Fibroblast of lung (primary cell): ENCODE results near the gene CTXND2. TPM values are rescaled to one million over a fixed set of nuclear protein-coding genes. Genes with fewer than 3 reads are reported as not detected.

ENCODE experiments used
- DNase-seq, 2 donors: peaks; one replicate each; pipeline versions ENCODE4 v3.0.0 to v3.0.0-alpha.2; 2010; ENCODE audit warnings: low read depth in 2 of 2
- H2AFZ ChIP-seq: 2 replicates; pipeline ENCODE4 v1.5.1; 2012; ENCODE audit warnings: low read length, control low read depth, inconsistent platforms
- H3K27ac ChIP-seq: 2 replicates; pipeline ENCODE4 v1.5.1; 2011; ENCODE audit warnings: low read length, control low read depth; ENCODE audit not compliant: insufficient read depth
- H3K27me3 ChIP-seq: 2 replicates; pipeline ENCODE4 v1.5.1; 2011; ENCODE audit warnings: mild to moderate bottlenecking, low read length; ENCODE audit not compliant: control insufficient read depth, insufficient read depth
- H3K36me3 ChIP-seq: 2 replicates; pipeline ENCODE4 v1.5.1; 2011; ENCODE audit warnings: low read length; ENCODE audit not compliant: control insufficient read depth, insufficient read depth
- H3K4me1 ChIP-seq: 2 replicates; pipeline ENCODE4 v1.5.1; 2011; ENCODE audit warnings: low read length; ENCODE audit not compliant: control insufficient read depth, insufficient read depth; ENCODE audit errors: extremely low read depth
- H3K4me2 ChIP-seq: 2 replicates; pipeline ENCODE4 v1.5.1; 2011; ENCODE audit warnings: low read length, control low read depth; ENCODE audit not compliant: insufficient read depth; ENCODE audit errors: extremely low read depth
- H3K4me3 ChIP-seq, 4 experiments: fragments of 200-600 bp in 1 of 4; sonication (generic) in 1 of 4; replicated peaks in 1 of 4; 2 replicates each; pipeline ENCODE4 v1.5.1; 2011 to 2016; ENCODE audit warnings: low read length in 4 of 4, low read depth in 3 of 4, mild to moderate bottlenecking in 3 of 4, control low read depth in 2 of 4, inconsistent platforms in 1 of 4, mixed read lengths in 1 of 4; ENCODE audit not compliant: insufficient read depth in 1 of 4; ENCODE audit errors: control extremely low read depth in 1 of 4
- H3K79me2 ChIP-seq: 2 replicates; pipeline ENCODE4 v1.5.1; 2012; ENCODE audit warnings: mild to moderate bottlenecking, low read length, inconsistent platforms; ENCODE audit not compliant: control insufficient read depth, insufficient read depth
- H3K9ac ChIP-seq: 2 replicates; pipeline ENCODE4 v1.5.1; 2011; ENCODE audit warnings: mild to moderate bottlenecking, low read length, control low read depth; ENCODE audit not compliant: insufficient read depth
- H3K9me3 ChIP-seq: 2 replicates; pipeline ENCODE4 v1.5.1; 2012; ENCODE audit warnings: low read depth, low read length; ENCODE audit not compliant: control insufficient read depth, insufficient read depth
- H4K20me1 ChIP-seq: 2 replicates; pipeline ENCODE4 v1.5.1; 2011; ENCODE audit warnings: low read length; ENCODE audit not compliant: control insufficient read depth, insufficient read depth; ENCODE audit errors: extremely low read depth
- EZH2 ChIP-seq: IDR thresholded peaks from 2 replicates; pipeline ENCODE4 v1.5.1; 2012; ENCODE audit warnings: low read length, control low read depth, mild to moderate bottlenecking; ENCODE audit errors: missing control alignments
- polyA plus RNA-seq, 2 donors: library from polyadenylated mRNA; depleted of rRNA in 1 of 2; stranded (reverse) in 1 of 2; unstranded in 1 of 2; fragments of >200 nt; gene quantifications; 2 replicates each; pipeline ENCODE4 v1.2.1, GENCODE V29; 2011 to 2012; ENCODE audit warnings: missing spikeins in 1 of 2
- total RNA-seq: library from RNA; depleted of rRNA; stranded (reverse); fragments of >200 nt; gene quantifications from 2 replicates; pipeline ENCODE4 v1.2.1, GENCODE V29; 2014
- TF ChIP-seq, protein P1 (sequence below), 2 donors: IDR thresholded peaks in 1 of 2; conservative IDR thresholded peaks in 1 of 2; 1 replicate in 1 of 2; 2 replicates in 1 of 2; pipeline ENCODE4 v1.5.1; 2011 to 2012; ENCODE audit warnings: low read length in 2 of 2, control low read depth in 1 of 2, inconsistent platforms in 1 of 2, low read depth in 1 of 2, mild to moderate bottlenecking in 1 of 2

The CTXND2 gene
- total and polyA plus RNA-seq, 2 donors (not counting 1 experiment from before 2014, with no cell fraction given), result not detected

DNA sequence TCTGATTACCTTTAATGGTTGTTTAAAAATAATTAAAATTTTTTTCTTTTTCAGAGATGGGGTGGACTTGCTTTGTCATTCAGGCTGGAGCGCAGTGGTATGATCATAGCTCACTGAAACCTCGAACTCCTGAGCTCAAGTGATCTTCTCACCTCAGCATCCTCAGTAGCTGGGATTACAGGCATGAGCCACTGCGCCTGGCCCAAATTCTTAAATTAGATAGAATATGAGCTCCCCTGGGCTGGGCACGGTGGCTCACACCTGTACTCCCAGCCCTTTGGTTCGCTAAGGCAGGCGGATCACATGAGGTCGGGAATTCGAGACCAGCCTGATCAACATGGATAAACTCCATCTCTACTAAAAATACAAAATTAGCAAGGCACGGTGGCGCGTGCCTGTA lies 70.7 kb downstream of the CTXND2 start:
- Histone ChIP-seq H3K9me3 (no peaks in the 10 kb centered on the region), H3K4me2 (no peak overlapping the region), H3K27me3 (no peaks in the 10 kb centered on the region), H3K9ac (no peak overlapping the region), H3K36me3 (peaks cover 3% of the 10 kb centered on the region), H2AFZ (no peak overlapping the region), H3K4me1 (no peaks in the 10 kb centered on the region), H3K79me2 (no peaks in the 10 kb centered on the region), H4K20me1 (no peaks in the 10 kb centered on the region), H3K4me3 (no peak overlapping the region), H3K27ac (no peak overlapping the region)
- DNase-seq, result no peak
- no peak for TF ChIP-seq EZH2
- TF ChIP-seq, protein P1, sequence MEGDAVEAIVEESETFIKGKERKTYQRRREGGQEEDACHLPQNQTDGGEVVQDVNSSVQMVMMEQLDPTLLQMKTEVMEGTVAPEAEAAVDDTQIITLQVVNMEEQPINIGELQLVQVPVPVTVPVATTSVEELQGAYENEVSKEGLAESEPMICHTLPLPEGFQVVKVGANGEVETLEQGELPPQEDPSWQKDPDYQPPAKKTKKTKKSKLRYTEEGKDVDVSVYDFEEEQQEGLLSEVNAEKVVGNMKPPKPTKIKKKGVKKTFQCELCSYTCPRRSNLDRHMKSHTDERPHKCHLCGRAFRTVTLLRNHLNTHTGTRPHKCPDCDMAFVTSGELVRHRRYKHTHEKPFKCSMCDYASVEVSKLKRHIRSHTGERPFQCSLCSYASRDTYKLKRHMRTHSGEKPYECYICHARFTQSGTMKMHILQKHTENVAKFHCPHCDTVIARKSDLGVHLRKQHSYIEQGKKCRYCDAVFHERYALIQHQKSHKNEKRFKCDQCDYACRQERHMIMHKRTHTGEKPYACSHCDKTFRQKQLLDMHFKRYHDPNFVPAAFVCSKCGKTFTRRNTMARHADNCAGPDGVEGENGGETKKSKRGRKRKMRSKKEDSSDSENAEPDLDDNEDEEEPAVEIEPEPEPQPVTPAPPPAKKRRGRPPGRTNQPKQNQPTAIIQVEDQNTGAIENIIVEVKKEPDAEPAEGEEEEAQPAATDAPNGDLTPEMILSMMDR (conservative IDR thresholded peaks at IDR 0.05 in 1 of 2, IDR thresholded peaks at IDR 0.05 in 1 of 2; ENCODE audit: low read depth in 1 of 2, low read length in 2 of 2), result no peak

DNA sequence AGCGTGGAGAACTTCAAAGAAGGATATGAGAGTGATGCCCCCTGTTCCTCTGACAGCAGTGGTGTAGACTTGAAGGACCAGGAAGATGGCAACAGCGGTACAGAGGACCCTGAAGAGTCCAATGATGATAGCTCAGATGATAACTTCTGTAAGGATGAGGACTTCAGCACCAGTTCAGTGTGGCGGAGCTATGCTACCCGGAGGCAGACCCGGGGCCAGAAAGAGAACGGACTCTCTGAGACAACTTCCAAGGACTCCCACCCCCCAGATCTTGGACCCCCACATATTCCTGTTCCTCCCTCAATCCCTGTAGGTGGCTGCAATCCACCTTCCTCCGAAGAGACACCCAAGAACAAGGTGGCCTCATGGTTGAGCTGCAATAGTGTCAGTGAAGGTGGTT lies 73.7 kb downstream of the CTXND2 start:
- Histone ChIP-seq H2AFZ (no peak overlapping the region), H3K9me3 (no peaks in the 10 kb centered on the region), H3K36me3 (peaks cover 14% of the 10 kb centered on the region), H3K27ac (no peak overlapping the region), H3K79me2 (no peaks in the 10 kb centered on the region), H3K27me3 (no peaks in the 10 kb centered on the region), H3K9ac (no peak overlapping the region), H4K20me1 (no peaks in the 10 kb centered on the region), H3K4me3 (no peak overlapping the region), H3K4me2 (no peak overlapping the region), H3K4me1 (no peaks in the 10 kb centered on the region)
- TF ChIP-seq, protein P1 (conservative IDR thresholded peaks at IDR 0.05 in 1 of 2, IDR thresholded peaks at IDR 0.05 in 1 of 2; ENCODE audit: low read depth in 1 of 2, low read length in 2 of 2), result no peak
- TF ChIP-seq EZH2, result no peak
- DNase-seq, result no peak

DNA sequence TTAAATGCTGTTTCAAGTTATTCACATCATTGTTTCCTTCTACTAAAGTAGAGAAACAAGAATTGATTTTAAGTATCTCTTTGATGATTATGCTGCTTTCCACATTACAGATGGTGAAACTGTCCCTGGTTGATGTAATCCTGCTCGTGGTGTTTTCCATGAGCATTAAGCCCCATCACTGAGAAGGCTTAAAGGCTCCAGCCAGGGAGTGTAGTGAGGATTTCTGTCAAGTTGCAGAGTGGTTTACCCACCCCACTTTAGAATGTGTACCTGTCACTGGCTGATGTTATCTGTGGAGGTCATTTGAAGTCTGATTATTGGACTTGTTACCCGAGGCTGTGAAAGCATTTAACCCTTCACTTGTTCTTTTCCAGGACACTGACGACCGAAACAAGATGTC lies 74.8 kb downstream of the CTXND2 start:
- Histone ChIP-seq H3K4me3 (no peak overlapping the region), H3K79me2 (no peaks in the 10 kb centered on the region), H3K27ac (no peak overlapping the region), H4K20me1 (no peaks in the 10 kb centered on the region), H3K27me3 (no peaks in the 10 kb centered on the region), H3K9ac (no peak overlapping the region), H3K4me2 (no peak overlapping the region), H3K36me3 (peaks cover 23% of the 10 kb centered on the region), H3K4me1 (no peaks in the 10 kb centered on the region), H3K9me3 (no peaks in the 10 kb centered on the region), H2AFZ (no peak overlapping the region)
- TF ChIP-seq, protein P1 (conservative IDR thresholded peaks at IDR 0.05 in 1 of 2, IDR thresholded peaks at IDR 0.05 in 1 of 2; ENCODE audit: low read depth in 1 of 2, low read length in 2 of 2), result no peak
- no peak for TF ChIP-seq EZH2
- no peak for DNase-seq

Other genes starting within 250 kb of the CTXND2 start
- 10.3 and 11.1 TPM in 2 replicates for gene GOLPH3L, start 190.0 kb upstream of the CTXND2 start, total RNA-seq
- gene GOLPH3L, start 190.0 kb upstream of the CTXND2 start, polyA plus RNA-seq, result 23.1 and 28.7 TPM in 2 replicates
- gene HORMAD1, start 166.2 kb upstream of the CTXND2 start, total RNA-seq, result under 0.01 TPM in 1 of 2 replicates, not detected in the other
- not detected in 2 replicates for gene HORMAD1, start 166.2 kb upstream of the CTXND2 start, polyA plus RNA-seq
- gene CTSS, start 121.4 kb upstream of the CTXND2 start, total RNA-seq, result 2.6 and 4.6 TPM in 2 replicates
- gene CTSS, start 121.4 kb upstream of the CTXND2 start, polyA plus RNA-seq, result 1.9 and 2.8 TPM in 2 replicates
- gene CTSK, start 78.9 kb upstream of the CTXND2 start, total RNA-seq, result 461 and 479 TPM in 2 replicates
- gene CTSK, start 78.9 kb upstream of the CTXND2 start, polyA plus RNA-seq, result 209 and 361 TPM in 2 replicates
- 32.4 and 37.3 TPM in 2 replicates for gene ARNT, start 10.5 kb upstream of the CTXND2 start, total RNA-seq
- 37.1 and 44.9 TPM in 2 replicates for gene ARNT, start 10.5 kb upstream of the CTXND2 start, polyA plus RNA-seq
- gene SETDB1, start 39.2 kb downstream of the CTXND2 start, total RNA-seq, result 26.7 and 30.7 TPM in 2 replicates
- 25.3 and 27.0 TPM in 2 replicates for gene SETDB1, start 39.2 kb downstream of the CTXND2 start, polyA plus RNA-seq
- 138 and 190 TPM in 2 replicates for gene CERS2, start 87.7 kb downstream of the CTXND2 start, total RNA-seq
- gene CERS2, start 87.7 kb downstream of the CTXND2 start, polyA plus RNA-seq, result 201 and 254 TPM in 2 replicates
- under 0.01 and 0.33 TPM in 2 replicates for gene ANXA9, start 95.2 kb downstream of the CTXND2 start, total RNA-seq
- 0.03 and 0.07 TPM in 2 replicates for gene ANXA9, start 95.2 kb downstream of the CTXND2 start, polyA plus RNA-seq
- gene MINDY1, start 119.8 kb downstream of the CTXND2 start, total RNA-seq, result 9.2 and 17.3 TPM in 2 replicates
- gene MINDY1, start 119.8 kb downstream of the CTXND2 start, polyA plus RNA-seq, result 10.1 and 11.7 TPM in 2 replicates
- gene PRUNE1, start 121.3 kb downstream of the CTXND2 start, total RNA-seq, result 6.3 and 7.2 TPM in 2 replicates
- 11.8 and 16.6 TPM in 2 replicates for gene PRUNE1, start 121.3 kb downstream of the CTXND2 start, polyA plus RNA-seq
- under 0.01 and 0.33 TPM in 2 replicates for gene BNIPL, start 149.4 kb downstream of the CTXND2 start, total RNA-seq
- 0.07 and 0.10 TPM in 2 replicates for gene BNIPL, start 149.4 kb downstream of the CTXND2 start, polyA plus RNA-seq
- 2.8 and 3.5 TPM in 2 replicates for gene C1orf56, start 160.6 kb downstream of the CTXND2 start, total RNA-seq
- gene C1orf56, start 160.6 kb downstream of the CTXND2 start, polyA plus RNA-seq, result 1.4 and 1.5 TPM in 2 replicates
- 29.8 and 36.5 TPM in 2 replicates for gene CDC42SE1, start 172.5 kb downstream of the CTXND2 start, total RNA-seq
- gene CDC42SE1, start 172.5 kb downstream of the CTXND2 start, polyA plus RNA-seq, result 49.9 and 55.0 TPM in 2 replicates
- 0.77 and 2.8 TPM in 2 replicates for gene MLLT11, start 173.3 kb downstream of the CTXND2 start, total RNA-seq
- gene MLLT11, start 173.3 kb downstream of the CTXND2 start, polyA plus RNA-seq, result 7.2 and 10.4 TPM in 2 replicates
- gene GABPB2, start 183.6 kb downstream of the CTXND2 start, total RNA-seq, result 12.8 and 13.9 TPM in 2 replicates
- 13.0 and 14.9 TPM in 2 replicates for gene GABPB2, start 183.6 kb downstream of the CTXND2 start, polyA plus RNA-seq